Stimulated activated CD8-positive, alpha-beta memory T cell treated with anti-CD3 and anti-CD28 coated beads, Interleukin-4, amount 100 ng/mL, for 48 hours (primary cell): Measurements from ENCODE around the gene KDM5A.
"Not testable (repeated sequence)": the region's sequence is repeated elsewhere in the genome, so short reads cannot be mapped to it uniquely, and the experiment has no call there.

Source experiments
- DNase-seq: peaks from one replicate; pipeline ENCODE4 v3.0.0-alpha.2; 2020

The KDM5A gene

GRCh38 chr12:237026-237815 lies 151.9 kb downstream of the KDM5A start:
- peak; percentile 1 for DNase-seq

GRCh38 chr12:236445-236844 lies 152.7 kb downstream of the KDM5A start:
- no peak for DNase-seq

GRCh38 chr12:235967-236366 lies 153.2 kb downstream of the KDM5A start:
- DNase-seq = not testable (repeated sequence)

- DNase-seq = peak; percentile 7
Measured at GRCh38 chr12:234891-235415, 154.2 kb downstream of the KDM5A start.

- peak; percentile 6 for DNase-seq
Measured at GRCh38 chr12:234019-234418, 155.1 kb downstream of the KDM5A start.

GRCh38 chr12:233615-233968 lies 155.5 kb downstream of the KDM5A start:
- DNase-seq = peak; percentile 4

GRCh38 chr12:232731-233614 lies 156.1 kb downstream of the KDM5A start:
- peak; percentile 10 for DNase-seq

- DNase-seq = peak; percentile 15
Measured at GRCh38 chr12:230925-231671, 158.0 kb downstream of the KDM5A start.
